HFF-Myc (cell line): ENCODE results near the gene PTPN7.

Experiments used
- DNase-seq: peaks from one replicate; pipeline ENCODE4 v3.0.0-alpha.2; 2011; ENCODE audit warnings: low read depth; ENCODE audit errors: extremely low read depth
- H3K4me3 ChIP-seq: replicated peaks from 2 replicates; pipeline ENCODE4 v1.5.1; 2011; ENCODE audit warnings: low read depth, mild to moderate bottlenecking, control low read depth, low read length
- CTCF ChIP-seq: IDR thresholded peaks from 2 replicates; pipeline ENCODE4 v1.5.1; 2012; ENCODE audit warnings: mild to moderate bottlenecking, low read depth, low read length, control low read depth; ENCODE audit errors: missing control alignments

The PTPN7 gene

GRCh38 chr1:202161151-202162046 lies 997 bp upstream of the PTPN7 start:
- H3K4me3 ChIP-seq, result no peak overlapping the region
- no peak for TF ChIP-seq CTCF
- DNase-seq, result no peak

- H3K4me3 ChIP-seq, result no peak overlapping the region
- TF ChIP-seq CTCF, result no peak
- DNase-seq, result no peak
Observed at GRCh38 chr1:202159534-202160371, 649 bp downstream of the PTPN7 start.

GRCh38 chr1:202158810-202159533 lies 1.4 kb downstream of the PTPN7 start:
- no peak for TF ChIP-seq CTCF
- no peak for DNase-seq
- H3K4me3 ChIP-seq, result no peak overlapping the region

GRCh38 chr1:202157945-202158344 lies 2.5 kb downstream of the PTPN7 start:
- no peak overlapping the region for H3K4me3 ChIP-seq
- DNase-seq, result no peak
- no peak for TF ChIP-seq CTCF

GRCh38 chr1:202156590-202156989 lies 3.8 kb downstream of the PTPN7 start:
- no peak for DNase-seq
- TF ChIP-seq CTCF, result no peak
- H3K4me3 ChIP-seq, result no peak overlapping the region

GRCh38 chr1:202155478-202156021 lies 4.9 kb downstream of the PTPN7 start:
- DNase-seq, result no peak
- no peak for TF ChIP-seq CTCF
- no peak overlapping the region for H3K4me3 ChIP-seq
